HG03432 (cell line): ENCODE data around the gene CCIN.
"Not testable (repeated sequence)": the region's sequence is repeated elsewhere in the genome, so short reads cannot be mapped to it uniquely, and the experiment has no call there.

ENCODE experiments used
- ATAC-seq: cut with Tn5 transposase; IDR thresholded peaks from one replicate; pipeline ENCODE4 v1.9.1; 2021; ENCODE audit warnings: mild to moderate bottlenecking, moderate library complexity; ENCODE audit not compliant: unreplicated experiment

The CCIN gene

GRCh38 chr9:36169166-36169565 is at the start of gene CCIN:
Gene CCIN, plus strand, starts transcription at chr9:36169388. Its CDS starts 115 bp downstream, at chr9:36169503.
- no peak for ATAC-seq

- no peak for ATAC-seq
Measured at GRCh38 chr9:36119476-36119875, 49.7 kb upstream of the CCIN start.

- no peak for ATAC-seq
Measured at GRCh38 chr9:36120705-36121104, 48.5 kb upstream of the CCIN start.

- no peak for ATAC-seq
Measured at GRCh38 chr9:36121971-36122370, 47.2 kb upstream of the CCIN start.

- no peak for ATAC-seq
Measured at GRCh38 chr9:36123515-36123914, 45.7 kb upstream of the CCIN start.

GRCh38 chr9:36125062-36125855 is 43.9 kb upstream of the CCIN start:
- no peak for ATAC-seq

GRCh38 chr9:36126016-36126730 is 43.0 kb upstream of the CCIN start:
- no peak for ATAC-seq

GRCh38 chr9:36127652-36128244 is 41.4 kb upstream of the CCIN start:
- no peak for ATAC-seq

GRCh38 chr9:36128349-36128748 is 40.8 kb upstream of the CCIN start:
- ATAC-seq, result no peak

- no peak for ATAC-seq
Measured at GRCh38 chr9:36129139-36129538, 40.0 kb upstream of the CCIN start.

GRCh38 chr9:36131666-36132065 is 37.5 kb upstream of the CCIN start:
- ATAC-seq, result not testable (repeated sequence)

GRCh38 chr9:36132086-36132485 is 37.1 kb upstream of the CCIN start:
- ATAC-seq, result no peak

GRCh38 chr9:36134761-36135505 is 34.3 kb upstream of the CCIN start:
- ATAC-seq, result no peak

- ATAC-seq, result no peak
Measured at GRCh38 chr9:36135741-36136271, 33.4 kb upstream of the CCIN start.

GRCh38 chr9:36136272-36136893 is 32.8 kb upstream of the CCIN start, which contains the start of gene GLIPR2:
Gene GLIPR2, plus strand, starts transcription at chr9:36136733. Its CDS starts 46 bp downstream, at chr9:36136779.
- ATAC-seq, result peak; percentile 96

GRCh38 chr9:36136894-36137391 is 32.2 kb upstream of the CCIN start:
- peak; percentile 42 for ATAC-seq

GRCh38 chr9:36137392-36138004 is 31.7 kb upstream of the CCIN start:
- ATAC-seq, result no peak

GRCh38 chr9:36138496-36138895 is 30.7 kb upstream of the CCIN start:
- ATAC-seq, result no peak

GRCh38 chr9:36138901-36139300 is 30.3 kb upstream of the CCIN start:
- no peak for ATAC-seq
